Measurements from ENCODE around the gene SPECC1L. TPM values are rescaled to one million over a fixed set of nuclear protein-coding genes. Genes with fewer than 3 reads are reported as not detected.

SPECC1L gene
- total RNA-seq, 1 donor from 2014 or later = 123 TPM

DNA sequence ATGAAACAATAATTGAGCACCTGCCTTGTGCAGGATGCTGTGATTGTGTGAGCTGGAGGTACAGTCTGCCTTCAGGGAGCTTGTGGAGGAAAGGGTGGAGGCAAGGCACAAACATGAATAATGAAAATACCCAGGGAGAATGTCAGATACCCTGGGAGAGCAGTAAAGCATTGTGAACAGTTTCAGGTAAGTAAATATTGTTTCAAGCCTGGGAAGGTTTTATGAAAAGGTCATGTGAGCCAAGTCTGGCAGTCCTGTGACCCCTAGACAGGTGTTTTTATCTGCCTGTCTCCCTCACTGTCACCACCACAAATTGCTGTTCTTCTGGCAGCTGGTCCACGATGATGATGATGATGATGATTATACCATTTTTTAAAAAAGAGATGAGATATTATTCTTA, 32.0 kb downstream of the SPECC1L start:
- DNase-seq (ENCODE audit: low read depth, low spot score) = no peak
- Mint-ChIP-seq H3K36me3 (ENCODE audit: low read depth) (peaks cover 40% of the 10 kb centered on the region), H3K4me1 (no peaks in the 10 kb centered on the region), H3K9me3 (peaks cover 9% of the 10 kb centered on the region), H3K4me3 (no peak overlapping the region), H3K27ac (ENCODE audit: unreplicated experiment) (no peak overlapping the region), H3K27me3 (ENCODE audit: low read depth) (no peaks in the 10 kb centered on the region)
- TF ChIP-seq, protein P1, sequence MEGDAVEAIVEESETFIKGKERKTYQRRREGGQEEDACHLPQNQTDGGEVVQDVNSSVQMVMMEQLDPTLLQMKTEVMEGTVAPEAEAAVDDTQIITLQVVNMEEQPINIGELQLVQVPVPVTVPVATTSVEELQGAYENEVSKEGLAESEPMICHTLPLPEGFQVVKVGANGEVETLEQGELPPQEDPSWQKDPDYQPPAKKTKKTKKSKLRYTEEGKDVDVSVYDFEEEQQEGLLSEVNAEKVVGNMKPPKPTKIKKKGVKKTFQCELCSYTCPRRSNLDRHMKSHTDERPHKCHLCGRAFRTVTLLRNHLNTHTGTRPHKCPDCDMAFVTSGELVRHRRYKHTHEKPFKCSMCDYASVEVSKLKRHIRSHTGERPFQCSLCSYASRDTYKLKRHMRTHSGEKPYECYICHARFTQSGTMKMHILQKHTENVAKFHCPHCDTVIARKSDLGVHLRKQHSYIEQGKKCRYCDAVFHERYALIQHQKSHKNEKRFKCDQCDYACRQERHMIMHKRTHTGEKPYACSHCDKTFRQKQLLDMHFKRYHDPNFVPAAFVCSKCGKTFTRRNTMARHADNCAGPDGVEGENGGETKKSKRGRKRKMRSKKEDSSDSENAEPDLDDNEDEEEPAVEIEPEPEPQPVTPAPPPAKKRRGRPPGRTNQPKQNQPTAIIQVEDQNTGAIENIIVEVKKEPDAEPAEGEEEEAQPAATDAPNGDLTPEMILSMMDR (conservative IDR thresholded peaks at IDR 0.05) = no peak

- H3K4me3 Mint-ChIP-seq = no peak overlapping the region
- no peak for DNase-seq (ENCODE audit: low read depth, low spot score)
- no peak overlapping the region for H3K27ac Mint-ChIP-seq (ENCODE audit: unreplicated experiment)
- H3K27me3 Mint-ChIP-seq (ENCODE audit: low read depth) = no peaks in the 10 kb centered on the region
- peaks cover 40% of the 10 kb centered on the region for H3K36me3 Mint-ChIP-seq (ENCODE audit: low read depth)
- TF ChIP-seq, protein P1 (conservative IDR thresholded peaks at IDR 0.05) = no peak
- no peaks in the 10 kb centered on the region for H3K4me1 Mint-ChIP-seq
- H3K9me3 Mint-ChIP-seq = peaks cover 9% of the 10 kb centered on the region
Measured at GRCh38 chr22:24303007-24303406, 32.4 kb downstream of the SPECC1L start.

DNA sequence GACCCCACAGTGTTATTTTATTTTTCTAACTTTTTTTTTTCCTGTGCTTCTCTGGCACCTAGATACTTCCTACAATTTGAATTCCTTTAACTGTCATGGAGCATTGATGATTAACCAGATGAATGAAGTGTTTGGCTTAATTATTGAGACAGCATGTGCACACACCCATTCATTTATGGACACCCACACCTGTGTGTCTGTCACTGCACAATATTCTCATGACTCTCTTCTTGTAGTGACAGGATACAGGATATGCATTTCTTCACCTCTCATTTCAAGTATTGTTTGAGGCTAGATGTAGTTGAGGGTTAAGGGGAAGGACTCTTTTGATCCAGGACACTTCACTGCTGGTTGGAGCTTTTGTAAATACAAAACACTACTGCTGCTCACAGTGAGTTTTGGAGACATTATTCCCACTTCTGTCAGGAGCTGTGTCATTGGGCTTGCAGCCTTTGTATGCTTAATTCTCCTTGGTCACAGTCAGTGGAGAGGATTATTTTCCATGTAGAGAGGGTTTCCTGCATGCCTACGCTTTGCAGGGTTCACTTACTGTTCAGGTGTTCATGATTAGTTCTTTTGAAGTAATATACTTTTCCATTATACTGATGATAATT, 33.5 kb downstream of the SPECC1L start:
- Mint-ChIP-seq H3K27ac (ENCODE audit: unreplicated experiment) (peak overlapping the region; percentile 21), H3K27me3 (ENCODE audit: low read depth) (no peaks in the 10 kb centered on the region), H3K9me3 (peaks cover 9% of the 10 kb centered on the region), H3K36me3 (ENCODE audit: low read depth) (peaks cover 40% of the 10 kb centered on the region), H3K4me1 (no peaks in the 10 kb centered on the region), H3K4me3 (no peak overlapping the region)
- no peak for DNase-seq (ENCODE audit: low read depth, low spot score)
- TF ChIP-seq, protein P1 (conservative IDR thresholded peaks at IDR 0.05) = no peak

DNA sequence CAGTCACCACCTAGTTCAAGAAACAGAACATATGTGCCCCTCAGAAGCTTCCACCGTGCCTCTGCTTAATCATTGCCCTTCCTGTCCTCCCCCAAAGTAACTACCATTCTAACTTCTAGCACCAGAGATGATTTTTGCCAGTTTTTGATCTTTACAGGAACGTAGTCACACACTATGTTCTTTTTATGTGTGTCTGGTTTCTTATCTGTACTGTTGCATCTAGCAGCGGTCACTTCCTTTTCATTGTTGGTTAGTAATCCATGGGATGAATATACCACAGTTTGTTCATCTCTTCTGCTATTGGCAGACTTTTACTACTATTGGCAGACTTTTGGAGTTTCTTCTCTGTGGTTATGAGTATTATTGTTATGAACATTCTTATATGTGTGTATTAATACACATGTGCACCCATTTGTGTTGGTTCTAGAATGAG, 34.6 kb downstream of the SPECC1L start:
- H3K27me3 Mint-ChIP-seq (ENCODE audit: low read depth) = no peaks in the 10 kb centered on the region
- peaks cover 6% of the 10 kb centered on the region for H3K9me3 Mint-ChIP-seq
- no peak overlapping the region for H3K4me3 Mint-ChIP-seq
- no peaks in the 10 kb centered on the region for H3K4me1 Mint-ChIP-seq
- TF ChIP-seq, protein P1 (conservative IDR thresholded peaks at IDR 0.05) = no peak
- peaks cover 42% of the 10 kb centered on the region for H3K36me3 Mint-ChIP-seq (ENCODE audit: low read depth)
- no peak for DNase-seq (ENCODE audit: low read depth, low spot score)
- no peak overlapping the region for H3K27ac Mint-ChIP-seq (ENCODE audit: unreplicated experiment)

- H3K4me3 Mint-ChIP-seq = no peak overlapping the region
- peaks cover 39% of the 10 kb centered on the region for H3K36me3 Mint-ChIP-seq (ENCODE audit: low read depth)
- H3K27ac Mint-ChIP-seq (ENCODE audit: unreplicated experiment) = no peak overlapping the region
- no peak for DNase-seq (ENCODE audit: low read depth, low spot score)
- H3K4me1 Mint-ChIP-seq = no peaks in the 10 kb centered on the region
- peaks cover 7% of the 10 kb centered on the region for H3K9me3 Mint-ChIP-seq
- H3K27me3 Mint-ChIP-seq (ENCODE audit: low read depth) = no peaks in the 10 kb centered on the region
- TF ChIP-seq, protein P1 (conservative IDR thresholded peaks at IDR 0.05) = no peak
Measured at GRCh38 chr22:24310969-24311368, 40.3 kb downstream of the SPECC1L start.

All from neural crest cell (in vitro differentiated cells).